IPS-18a (cell line): ENCODE data around the gene C1orf174.

ENCODE experiments used
- H3K27ac ChIP-seq: one replicate; pipeline ENCODE4 v1.5.1; 2013; ENCODE audit warnings: low read length
- H3K27me3 ChIP-seq: one replicate; pipeline ENCODE4 v1.6.1; 2013; ENCODE audit warnings: mild to moderate bottlenecking, low read length; ENCODE audit not compliant: control insufficient read depth, insufficient read depth
- H3K36me3 ChIP-seq: one replicate; pipeline ENCODE4 v1.6.1; 2013; ENCODE audit warnings: low read depth, low read length; ENCODE audit not compliant: control insufficient read depth
- H3K4me1 ChIP-seq: one replicate; pipeline ENCODE4 v1.6.1; 2013; ENCODE audit warnings: low read depth, low read length; ENCODE audit not compliant: control insufficient read depth
- H3K4me3 ChIP-seq: one replicate; pipeline ENCODE4 v1.5.1; 2013; ENCODE audit warnings: low read length
- H3K9ac ChIP-seq: one replicate; pipeline ENCODE4 v1.6.1; 2013; ENCODE audit warnings: mild to moderate bottlenecking, low read length, moderate library complexity
- H3K9me3 ChIP-seq: one replicate; pipeline ENCODE4 v1.6.1; 2013; ENCODE audit warnings: low read depth, low read length; ENCODE audit not compliant: control insufficient read depth

C1orf174 gene

GRCh38 chr1:3852711-3853485 lies 47.2 kb downstream of the C1orf174 start:
- Histone ChIP-seq H3K9me3 (no peaks in the 10 kb centered on the region), H3K9ac (no peak overlapping the region), H3K36me3 (peaks cover 12% of the 10 kb centered on the region), H3K27ac (no peak overlapping the region), H3K4me3 (no peak overlapping the region), H3K4me1 (peaks cover 2% of the 10 kb centered on the region), H3K27me3 (peaks cover 13% of the 10 kb centered on the region)

DNA sequence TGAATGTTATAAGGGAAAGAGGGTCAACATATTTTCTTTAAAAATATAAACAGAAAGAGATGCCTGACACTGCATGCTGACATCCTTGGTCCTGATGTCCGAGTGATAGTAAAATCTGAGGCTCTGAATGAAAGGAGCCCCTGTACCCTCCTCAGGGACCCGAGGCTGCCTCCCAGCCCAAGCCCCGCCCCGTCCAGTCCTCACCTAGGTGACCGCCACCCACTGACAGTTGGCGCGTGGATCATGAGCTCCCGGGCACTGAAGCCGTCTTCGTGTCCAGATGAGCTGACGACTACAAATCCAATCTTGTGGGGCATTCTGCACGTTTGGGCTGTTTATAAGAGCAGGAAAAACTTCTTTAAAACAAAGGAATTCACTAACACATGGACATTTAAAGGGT lies 48.0 kb downstream of the C1orf174 start:
- Histone ChIP-seq H3K27ac (no peak overlapping the region), H3K36me3 (peaks cover 17% of the 10 kb centered on the region), H3K9ac (no peak overlapping the region), H3K9me3 (no peaks in the 10 kb centered on the region), H3K27me3 (peaks cover 9% of the 10 kb centered on the region), H3K4me1 (no peaks in the 10 kb centered on the region), H3K4me3 (no peak overlapping the region)

GRCh38 chr1:3851292-3851691 lies 48.8 kb downstream of the C1orf174 start:
- Histone ChIP-seq H3K9ac (no peak overlapping the region), H3K27me3 (peaks cover 9% of the 10 kb centered on the region), H3K36me3 (peaks cover 18% of the 10 kb centered on the region), H3K4me1 (no peaks in the 10 kb centered on the region), H3K4me3 (no peak overlapping the region), H3K9me3 (no peaks in the 10 kb centered on the region), H3K27ac (no peak overlapping the region)

- H3K27me3 ChIP-seq: peaks cover 5% of the 10 kb centered on the region
- no peaks in the 10 kb centered on the region for H3K4me1 ChIP-seq
- no peak overlapping the region for H3K4me3 ChIP-seq
- peaks cover 18% of the 10 kb centered on the region for H3K36me3 ChIP-seq
- H3K9me3 ChIP-seq: no peaks in the 10 kb centered on the region
- no peak overlapping the region for H3K9ac ChIP-seq
- no peak overlapping the region for H3K27ac ChIP-seq
These were observed 49.2 kb downstream of the C1orf174 start for GRCh38 chr1:3850857-3851256.

- Histone ChIP-seq H3K36me3 (peaks cover 18% of the 10 kb centered on the region), H3K9me3 (no peaks in the 10 kb centered on the region), H3K9ac (no peak overlapping the region), H3K27ac (no peak overlapping the region), H3K4me3 (no peak overlapping the region), H3K27me3 (no peaks in the 10 kb centered on the region), H3K4me1 (no peaks in the 10 kb centered on the region)
These were observed 53.0 kb downstream of the C1orf174 start for GRCh38 chr1:3847081-3847480.

GRCh38 chr1:3846541-3846940 lies 53.5 kb downstream of the C1orf174 start:
- H3K9me3 ChIP-seq: no peaks in the 10 kb centered on the region
- H3K4me1 ChIP-seq: no peaks in the 10 kb centered on the region
- H3K4me3 ChIP-seq: no peak overlapping the region
- H3K27ac ChIP-seq: no peak overlapping the region
- no peak overlapping the region for H3K9ac ChIP-seq
- H3K36me3 ChIP-seq: peaks cover 18% of the 10 kb centered on the region
- no peaks in the 10 kb centered on the region for H3K27me3 ChIP-seq

- Histone ChIP-seq H3K4me1 (no peaks in the 10 kb centered on the region), H3K27ac (no peak overlapping the region), H3K4me3 (no peak overlapping the region), H3K9me3 (no peaks in the 10 kb centered on the region), H3K27me3 (no peaks in the 10 kb centered on the region), H3K9ac (no peak overlapping the region), H3K36me3 (peaks cover 8% of the 10 kb centered on the region)
These were observed 57.2 kb downstream of the C1orf174 start for GRCh38 chr1:3842912-3843311.

GRCh38 chr1:3841491-3841890 lies 58.6 kb downstream of the C1orf174 start:
- no peaks in the 10 kb centered on the region for H3K27me3 ChIP-seq
- no peaks in the 10 kb centered on the region for H3K9me3 ChIP-seq
- H3K4me1 ChIP-seq: no peaks in the 10 kb centered on the region
- H3K9ac ChIP-seq: no peak overlapping the region
- no peak overlapping the region for H3K4me3 ChIP-seq
- no peak overlapping the region for H3K27ac ChIP-seq
- peaks cover 10% of the 10 kb centered on the region for H3K36me3 ChIP-seq
